ENCODE results near the gene HSPA5. TPM values are rescaled to one million over a fixed set of nuclear protein-coding genes. Genes with fewer than 3 reads are reported as not detected.
"Not testable (repeated sequence)": the region's sequence is repeated elsewhere in the genome, so short reads cannot be mapped to it uniquely, and the experiment has no call there.

Gene HSPA5
- total RNA-seq, 4 donors from 2014 or later = 59.0 to 140 (median 84.9) TPM

DNA sequence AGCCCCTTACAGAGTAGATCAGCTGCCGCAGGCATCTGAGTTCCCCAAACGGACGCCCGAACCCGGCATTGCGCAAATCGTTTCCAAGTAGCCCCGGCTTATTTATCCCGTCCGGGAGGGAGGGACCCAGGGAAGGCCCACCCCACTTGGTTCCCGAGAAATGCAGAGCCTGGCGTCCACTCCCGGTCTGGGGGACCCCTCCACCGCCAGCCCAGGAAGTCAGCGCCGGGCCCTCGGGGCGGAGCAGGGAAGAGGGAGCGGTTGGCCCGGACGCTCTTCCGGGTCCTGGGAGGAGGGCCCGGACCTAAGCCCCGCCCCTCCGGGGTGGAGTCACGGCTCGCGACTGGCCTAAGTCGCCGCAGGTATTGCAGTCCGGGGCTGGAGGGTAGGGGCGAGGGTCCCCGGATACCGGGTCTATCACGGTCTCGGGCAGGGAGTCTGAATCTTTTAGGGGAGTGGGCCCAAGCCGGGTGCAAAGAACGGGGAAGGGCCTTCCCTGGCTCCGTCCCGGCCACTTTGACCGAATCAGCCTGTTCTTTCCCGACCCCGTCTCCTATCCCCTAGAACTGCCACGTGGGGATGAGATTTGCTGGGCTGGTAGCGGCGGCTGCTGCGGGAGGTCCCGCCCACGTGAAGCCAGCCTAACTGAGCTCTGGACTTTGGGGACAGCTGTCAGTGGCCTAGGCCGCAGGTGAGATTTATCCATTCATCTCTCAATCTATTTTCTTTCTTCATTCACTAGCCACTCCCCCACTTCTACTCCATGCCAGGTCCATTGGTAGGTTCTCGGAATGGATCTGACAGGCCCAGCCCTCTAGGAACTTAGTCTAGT lies 40.7 kb downstream of the HSPA5 start, which contains the start of gene RABEPK:
Gene RABEPK (plus strand): TSS at position 327 of the 832 bp plus-strand sequence. CDS start 2,472 bp downstream, outside the sequence.
- no peaks in the 10 kb centered on the region for H3K9me3 ChIP-seq
- peaks cover 0 to 27% (median 0%) of the 10 kb centered on the region in 3 donors for H3K36me3 ChIP-seq
- DNase-seq (ENCODE audit: low spot score in 2 of 2) = peak; percentile 85 to 89
- peak; percentile 76 to 90 for TF ChIP-seq EP300 (IDR thresholded peaks at IDR 0.05)
- TF ChIP-seq, protein P1, sequence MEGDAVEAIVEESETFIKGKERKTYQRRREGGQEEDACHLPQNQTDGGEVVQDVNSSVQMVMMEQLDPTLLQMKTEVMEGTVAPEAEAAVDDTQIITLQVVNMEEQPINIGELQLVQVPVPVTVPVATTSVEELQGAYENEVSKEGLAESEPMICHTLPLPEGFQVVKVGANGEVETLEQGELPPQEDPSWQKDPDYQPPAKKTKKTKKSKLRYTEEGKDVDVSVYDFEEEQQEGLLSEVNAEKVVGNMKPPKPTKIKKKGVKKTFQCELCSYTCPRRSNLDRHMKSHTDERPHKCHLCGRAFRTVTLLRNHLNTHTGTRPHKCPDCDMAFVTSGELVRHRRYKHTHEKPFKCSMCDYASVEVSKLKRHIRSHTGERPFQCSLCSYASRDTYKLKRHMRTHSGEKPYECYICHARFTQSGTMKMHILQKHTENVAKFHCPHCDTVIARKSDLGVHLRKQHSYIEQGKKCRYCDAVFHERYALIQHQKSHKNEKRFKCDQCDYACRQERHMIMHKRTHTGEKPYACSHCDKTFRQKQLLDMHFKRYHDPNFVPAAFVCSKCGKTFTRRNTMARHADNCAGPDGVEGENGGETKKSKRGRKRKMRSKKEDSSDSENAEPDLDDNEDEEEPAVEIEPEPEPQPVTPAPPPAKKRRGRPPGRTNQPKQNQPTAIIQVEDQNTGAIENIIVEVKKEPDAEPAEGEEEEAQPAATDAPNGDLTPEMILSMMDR (IDR thresholded peaks at IDR 0.05) = peak in 1 of 5 experiments; percentile 20
- peak; percentile 46 to 87 for TF ChIP-seq POLR2A (IDR thresholded peaks at IDR 0.05)
- H3K4me1 ChIP-seq = peaks cover 0 to 9% (median 0%) of the 10 kb centered on the region in 4 donors
- H3K4me3 ChIP-seq = peak within 1 kb of the TSS; percentile 73 to 81 (median 76)
- peak within 1 kb of the TSS; percentile 73 to 97 (median 94) for H3K27ac ChIP-seq
- WGBS, 2 donors = 1 to 2% methylated on average over 36 of the region's 51 CpGs
- H3K27me3 ChIP-seq = no peaks in the 10 kb centered on the region

DNA sequence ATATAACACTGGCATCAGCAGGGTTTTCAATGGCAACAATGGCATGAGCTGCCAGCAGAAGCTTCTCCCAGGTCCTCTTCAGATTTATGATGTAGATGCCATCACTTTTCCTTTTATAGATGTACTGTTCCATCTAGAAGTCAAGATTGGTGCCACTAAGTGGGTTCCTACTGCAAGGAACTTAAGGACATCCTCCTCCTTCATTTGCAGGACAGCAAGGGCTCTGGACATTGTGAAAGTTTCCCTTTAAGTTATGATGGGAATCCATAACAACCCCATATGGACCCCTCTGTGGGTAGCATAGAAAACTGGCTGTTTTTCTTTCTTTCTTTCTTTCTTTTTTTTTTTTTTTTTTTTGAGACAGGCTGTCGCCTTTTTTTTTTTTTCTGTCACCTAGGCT lies 45.6 kb downstream of the HSPA5 start:
- WGBS, 2 donors = 70 to 85% methylated on average over 1 of the region's 1 CpG
- not testable (repeated sequence) for H3K27me3 ChIP-seq; H3K27ac ChIP-seq; H3K4me1 ChIP-seq; H3K4me3 ChIP-seq; DNase-seq (ENCODE audit: low spot score in 2 of 2); H3K9me3 ChIP-seq; H3K36me3 ChIP-seq

DNA sequence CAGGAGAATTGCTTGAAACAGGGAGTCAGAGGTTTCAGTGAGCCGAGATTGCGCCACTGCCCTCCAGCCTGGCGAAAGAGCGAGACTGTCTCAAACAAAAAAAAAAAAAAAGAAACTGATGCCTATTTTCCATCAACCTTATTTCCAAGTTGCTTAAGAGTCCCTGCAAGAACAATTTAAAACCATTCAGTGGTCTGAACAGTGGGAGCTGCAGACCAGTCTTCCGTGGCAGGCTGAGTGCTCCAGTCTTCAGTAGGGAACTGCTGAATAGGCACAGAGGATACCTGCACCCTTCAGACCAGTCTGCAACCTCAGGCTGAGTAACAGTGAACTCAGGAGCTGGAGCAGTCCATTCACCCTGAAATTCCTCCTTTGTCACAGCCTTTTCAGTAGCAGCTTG lies 46.7 kb downstream of the HSPA5 start:
- H3K9me3 ChIP-seq; H3K4me3 ChIP-seq; H3K27ac ChIP-seq; H3K36me3 ChIP-seq; DNase-seq (ENCODE audit: low spot score in 2 of 2); H3K27me3 ChIP-seq: not testable (repeated sequence)
- 86 to 93% methylated on average over 5 of the region's 5 CpGs for WGBS, 2 donors
- H3K4me1 ChIP-seq = peaks cover 0 to 11% (median 7%) of the 10 kb centered on the region in 4 donors

DNA sequence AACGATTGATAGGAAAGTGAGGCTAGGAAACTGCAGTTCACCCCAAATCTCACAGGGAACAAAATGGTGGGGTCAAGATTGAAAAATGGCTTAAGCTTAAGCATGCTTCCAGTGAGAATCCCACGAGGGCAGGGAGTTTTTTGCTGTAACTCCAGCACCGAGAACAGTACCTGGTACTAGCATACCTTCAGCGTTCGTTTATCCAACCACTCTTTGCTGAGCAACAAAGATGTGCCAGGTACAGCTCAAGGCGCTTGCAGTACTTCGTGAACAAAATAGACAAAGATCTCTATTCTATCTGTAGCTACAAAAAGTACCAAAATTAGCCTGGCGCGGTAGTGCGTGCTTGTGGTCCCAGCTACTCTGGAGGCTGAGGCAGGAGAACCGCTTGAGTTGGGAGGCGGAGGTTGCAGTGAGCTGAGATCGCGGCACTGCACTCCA lies 50.8 kb downstream of the HSPA5 start:
- TF ChIP-seq EP300 (IDR thresholded peaks at IDR 0.05) (no peak), POLR2A (IDR thresholded peaks at IDR 0.05) (no peak)
- TF ChIP-seq, protein P1 (IDR thresholded peaks at IDR 0.05) = no peak
- no peaks in the 10 kb centered on the region for H3K27me3 ChIP-seq
- peaks cover 0 to 45% (median 23%) of the 10 kb centered on the region in 4 donors for H3K4me1 ChIP-seq
- DNase-seq (ENCODE audit: low spot score in 2 of 2) = no peak
- no peaks in the 10 kb centered on the region for H3K9me3 ChIP-seq
- peak overlapping the region; percentile 81 to 98 (median 96) for H3K27ac ChIP-seq
- H3K36me3 ChIP-seq = no peaks in the 10 kb centered on the region
- H3K4me3 ChIP-seq = peak overlapping the region; percentile 57 to 99 (median 94)
- 59 to 67% methylated on average over 14 of the region's 14 CpGs for WGBS, 2 donors

- peaks cover 0 to 53% (median 23%) of the 10 kb centered on the region in 4 donors for H3K4me1 ChIP-seq
- 0% methylated on average over 64 to 71 of the region's 82 CpGs for WGBS, 2 donors
Observed at GRCh38 chr9:125189361-125190289, 51.5 kb downstream of the HSPA5 start, which contains the start of gene PPP6C. Gene PPP6C, minus strand, starts transcription at chr9:125189803. Its CDS starts 85 bp downstream, at chr9:125189718.

More at GRCh38 chr9:125189361-125190289, 51.5 kb downstream of the HSPA5 start, which contains the start of gene PPP6C:
- H3K27ac ChIP-seq = peak within 1 kb of the TSS; percentile 81 to 98 (median 96)
- H3K36me3 ChIP-seq = no peaks in the 10 kb centered on the region
- no peaks in the 10 kb centered on the region for H3K9me3 ChIP-seq
- TF ChIP-seq, protein P1 (IDR thresholded peaks at IDR 0.05) = peak; percentile 60 to 88 (median 76)
- TF ChIP-seq EP300 (IDR thresholded peaks at IDR 0.05) (peak; percentile 94), POLR2A (IDR thresholded peaks at IDR 0.05) (peak; percentile 54 to 84)
- peak within 1 kb of the TSS; percentile 57 to 99 (median 94) for H3K4me3 ChIP-seq
- DNase-seq (ENCODE audit: low spot score in 2 of 2) = peak; percentile 90 to 91
- no peaks in the 10 kb centered on the region for H3K27me3 ChIP-seq

Data from tibial nerve (tissue), 4 donors.